Immature natural killer cell (primary cell): ENCODE measurements around the gene PIK3R2. TPM values are rescaled to one million over a fixed set of nuclear protein-coding genes. Genes with fewer than 3 reads are reported as not detected.

ENCODE experiments used
- DNase-seq, 3 donors: peaks; one replicate each; pipeline ENCODE4 v3.0.0; 2022; ENCODE audit warnings: mixed read lengths in 1 of 3
- H3K27ac Mint-ChIP-seq, 6 donors: one replicate each; pipeline ENCODE4 v1.8.0; 2020; ENCODE audit warnings: mixed read lengths in 6 of 6, mild to moderate bottlenecking in 5 of 6, inconsistent platforms in 4 of 6, moderate library complexity in 3 of 6
- H3K27me3 Mint-ChIP-seq, 3 donors: one replicate each; pipeline ENCODE4 v1.8.0; 2020 to 2021; ENCODE audit warnings: low read depth in 3 of 3, mild to moderate bottlenecking in 3 of 3, mixed read lengths in 3 of 3, moderate library complexity in 3 of 3, inconsistent platforms in 1 of 3
- H3K36me3 Mint-ChIP-seq, 3 donors: one replicate each; pipeline ENCODE4 v1.8.0; 2020; ENCODE audit warnings: mixed read lengths in 3 of 3, inconsistent platforms in 2 of 3, mild to moderate bottlenecking in 2 of 3
- H3K4me1 Mint-ChIP-seq, 2 donors: one replicate each; pipeline ENCODE4 v1.8.0; 2020; ENCODE audit warnings: inconsistent platforms in 2 of 2, mild to moderate bottlenecking in 2 of 2, mixed read lengths in 2 of 2, moderate library complexity in 1 of 2
- H3K4me3 Mint-ChIP-seq, 5 donors: one replicate each; pipeline ENCODE4 v1.8.0; 2020; ENCODE audit warnings: mild to moderate bottlenecking in 5 of 5, mixed read lengths in 5 of 5, inconsistent platforms in 3 of 5, moderate library complexity in 3 of 5
- H3K9me3 Mint-ChIP-seq, 6 donors: one replicate each; pipeline ENCODE4 v1.8.0; 2020; ENCODE audit warnings: mild to moderate bottlenecking in 6 of 6, mixed read lengths in 6 of 6, inconsistent platforms in 4 of 6, moderate library complexity in 3 of 6
- polyA plus RNA-seq, 3 donors: library from polyadenylated mRNA; unstranded; fragments of 300-500 nt; fragmentation: Illumina TruSeq; gene quantifications; one replicate each; pipeline ENCODE4 v1.2.3, GENCODE V29; 2021

The PIK3R2 gene
- polyA plus RNA-seq, 3 donors from 2014 or later: 1.7 to 4.7 (median 3.5) TPM

DNA sequence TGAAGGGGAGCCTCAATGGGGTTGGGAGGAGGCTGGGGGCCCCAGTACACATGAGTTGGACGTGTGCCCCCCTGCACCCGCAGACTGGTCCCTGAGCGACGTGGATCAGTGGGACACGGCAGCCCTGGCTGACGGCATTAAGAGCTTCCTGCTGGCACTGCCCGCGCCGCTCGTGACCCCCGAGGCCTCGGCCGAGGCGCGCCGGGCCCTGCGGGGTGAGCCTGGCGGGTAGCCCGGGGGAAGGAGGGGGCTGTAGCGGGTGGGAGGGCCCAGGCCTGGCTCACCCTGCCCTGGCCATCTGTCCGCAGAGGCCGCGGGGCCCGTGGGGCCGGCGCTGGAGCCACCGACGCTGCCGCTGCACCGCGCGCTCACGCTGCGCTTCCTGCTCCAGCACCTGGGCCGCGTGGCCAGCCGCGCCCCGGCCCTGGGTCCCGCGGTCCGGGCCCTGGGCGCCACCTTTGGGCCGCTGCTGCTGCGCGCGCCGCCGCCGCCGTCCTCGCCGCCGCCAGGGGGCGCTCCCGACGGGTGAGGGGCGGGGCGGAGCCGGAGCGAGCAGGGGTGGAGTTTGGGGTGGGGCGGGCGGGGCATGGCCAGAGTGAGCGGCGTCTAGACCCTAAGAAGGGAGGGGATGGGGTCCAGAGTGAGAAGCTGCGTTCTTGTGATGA, 8.1 kb downstream of the PIK3R2 start:
- peak overlapping the region in 1 of 6 donors; percentile 28 for H3K27ac Mint-ChIP-seq
- peak; percentile 84 to 85 (median 84) for DNase-seq
- H3K27me3 Mint-ChIP-seq: no peaks in the 10 kb centered on the region
- peaks cover 12 to 14% (median 13%) of the 10 kb centered on the region in 3 donors for H3K36me3 Mint-ChIP-seq
- no peaks in the 10 kb centered on the region for H3K9me3 Mint-ChIP-seq
- peak overlapping the region in 4 of 5 donors; percentile 46 to 71 (median 56) for H3K4me3 Mint-ChIP-seq
- peaks cover 12 to 17% of the 10 kb centered on the region in 2 donors for H3K4me1 Mint-ChIP-seq

GRCh38 chr19:18161636-18162002, 8.7 kb downstream of the PIK3R2 start:
- Mint-ChIP-seq H3K27me3 (no peaks in the 10 kb centered on the region), H3K9me3 (no peaks in the 10 kb centered on the region), H3K4me3 (peak overlapping the region in 2 of 5 donors; percentile 17 to 71), H3K27ac (peak overlapping the region in 2 of 6 donors; percentile 28 to 34), H3K36me3 (peaks cover 12 to 15% (median 14%) of the 10 kb centered on the region in 3 donors), H3K4me1 (peaks cover 12 to 13% of the 10 kb centered on the region in 2 donors)
- DNase-seq: no peak

DNA sequence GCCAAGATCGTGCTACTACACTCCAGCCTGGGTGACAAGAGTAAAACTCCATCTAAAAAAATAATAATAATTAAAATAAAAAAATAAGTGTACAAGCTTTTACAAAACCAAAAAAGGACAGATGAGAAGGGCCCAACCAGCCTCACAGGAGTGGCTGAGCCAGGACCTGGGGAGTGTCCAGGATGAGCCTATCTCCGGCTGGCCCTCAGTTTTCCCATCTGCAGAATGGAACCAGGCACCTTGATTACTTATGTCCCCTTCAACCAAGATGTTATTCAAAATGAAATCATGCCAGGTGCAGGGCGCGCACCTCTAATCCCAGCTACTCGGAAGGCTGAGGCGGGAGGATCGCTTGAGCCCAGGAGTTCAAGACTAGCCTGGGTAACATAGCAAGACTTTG, 11.1 kb downstream of the PIK3R2 start:
- no peak overlapping the region for H3K27ac Mint-ChIP-seq
- no peak overlapping the region for H3K4me3 Mint-ChIP-seq
- peaks cover 0 to 3% (median 0%) of the 10 kb centered on the region in 3 donors for H3K27me3 Mint-ChIP-seq
- H3K9me3 Mint-ChIP-seq: no peaks in the 10 kb centered on the region
- no peak for DNase-seq
- peaks cover 17 to 18% of the 10 kb centered on the region in 2 donors for H3K4me1 Mint-ChIP-seq
- peaks cover 16 to 21% (median 19%) of the 10 kb centered on the region in 3 donors for H3K36me3 Mint-ChIP-seq

DNA sequence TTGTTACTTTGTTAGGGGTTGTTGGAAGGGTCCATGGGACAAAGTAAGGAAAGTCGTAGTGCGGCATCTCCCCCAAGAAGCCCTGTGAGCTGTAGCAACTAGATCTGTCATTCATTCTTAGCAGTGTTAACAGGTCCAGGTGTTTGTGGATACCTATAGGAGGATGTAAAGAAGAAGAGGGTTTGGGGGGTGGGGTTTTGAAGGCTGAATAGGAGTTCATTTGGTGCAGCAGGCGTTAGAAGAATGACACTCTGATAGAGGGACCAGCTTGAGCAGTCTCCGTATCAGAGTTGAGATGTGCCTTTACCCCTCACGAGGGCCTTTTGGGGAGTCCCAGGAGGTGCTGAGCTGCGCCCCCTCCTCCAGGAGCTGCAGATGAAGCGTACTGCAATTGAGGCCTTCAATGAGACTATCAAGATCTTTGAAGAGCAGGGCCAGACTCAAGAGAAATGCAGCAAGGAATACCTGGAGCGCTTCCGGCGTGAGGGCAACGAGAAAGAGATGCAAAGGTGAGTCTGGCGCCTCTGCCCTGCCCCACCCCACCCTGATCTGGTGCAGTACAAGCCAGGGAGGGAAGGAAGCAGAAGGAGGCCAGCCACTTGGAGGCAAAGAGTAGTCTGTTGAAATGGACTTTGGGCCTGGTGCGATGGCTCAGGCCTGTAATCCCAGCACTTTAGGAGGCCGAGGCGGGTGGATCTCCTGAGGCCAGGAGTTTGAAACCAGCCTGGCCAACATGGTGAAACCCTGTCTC, 13.0 kb downstream of the PIK3R2 start:
- Mint-ChIP-seq H3K9me3 (no peaks in the 10 kb centered on the region), H3K27ac (no peak overlapping the region), H3K27me3 (peaks cover 0 to 3% (median 0%) of the 10 kb centered on the region in 3 donors), H3K4me1 (peaks cover 11 to 12% of the 10 kb centered on the region in 2 donors), H3K4me3 (no peak overlapping the region), H3K36me3 (peaks cover 16 to 22% (median 21%) of the 10 kb centered on the region in 3 donors)
- no peak for DNase-seq

DNA sequence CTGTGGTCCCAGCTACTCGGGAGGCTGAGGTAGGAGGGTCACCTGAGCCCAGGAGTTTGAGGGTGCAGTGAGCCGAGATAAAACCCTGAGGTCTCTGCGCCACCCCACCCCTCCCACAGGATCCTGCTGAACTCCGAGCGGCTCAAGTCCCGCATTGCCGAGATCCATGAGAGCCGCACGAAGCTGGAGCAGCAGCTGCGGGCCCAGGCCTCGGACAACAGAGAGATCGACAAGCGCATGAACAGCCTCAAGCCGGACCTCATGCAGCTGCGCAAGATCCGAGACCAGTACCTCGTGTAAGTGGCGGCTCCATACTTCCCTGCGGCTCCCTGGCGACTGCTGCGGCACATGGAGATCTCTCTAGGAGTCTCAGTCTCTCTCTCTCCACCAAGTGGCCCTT, 14.0 kb downstream of the PIK3R2 start:
- no peak for DNase-seq
- Mint-ChIP-seq H3K9me3 (no peaks in the 10 kb centered on the region), H3K4me1 (peaks cover 6 to 7% of the 10 kb centered on the region in 2 donors), H3K36me3 (peaks cover 16 to 23% (median 21%) of the 10 kb centered on the region in 3 donors), H3K27ac (no peak overlapping the region), H3K27me3 (peaks cover 0 to 3% (median 0%) of the 10 kb centered on the region in 3 donors), H3K4me3 (no peak overlapping the region)

- peak overlapping the region in 3 of 6 donors; percentile 29 to 62 (median 48) for H3K27ac Mint-ChIP-seq
- no peak overlapping the region for H3K4me3 Mint-ChIP-seq
- H3K9me3 Mint-ChIP-seq: no peaks in the 10 kb centered on the region
- H3K4me1 Mint-ChIP-seq: peaks cover 11 to 12% of the 10 kb centered on the region in 2 donors
- H3K36me3 Mint-ChIP-seq: peaks cover 16 to 21% (median 19%) of the 10 kb centered on the region in 3 donors
- DNase-seq: peak; percentile 61 to 70 (median 66)
- H3K27me3 Mint-ChIP-seq: peaks cover 0 to 3% (median 0%) of the 10 kb centered on the region in 3 donors
Observed at GRCh38 chr19:18167975-18168645, 15.1 kb downstream of the PIK3R2 start.

DNA sequence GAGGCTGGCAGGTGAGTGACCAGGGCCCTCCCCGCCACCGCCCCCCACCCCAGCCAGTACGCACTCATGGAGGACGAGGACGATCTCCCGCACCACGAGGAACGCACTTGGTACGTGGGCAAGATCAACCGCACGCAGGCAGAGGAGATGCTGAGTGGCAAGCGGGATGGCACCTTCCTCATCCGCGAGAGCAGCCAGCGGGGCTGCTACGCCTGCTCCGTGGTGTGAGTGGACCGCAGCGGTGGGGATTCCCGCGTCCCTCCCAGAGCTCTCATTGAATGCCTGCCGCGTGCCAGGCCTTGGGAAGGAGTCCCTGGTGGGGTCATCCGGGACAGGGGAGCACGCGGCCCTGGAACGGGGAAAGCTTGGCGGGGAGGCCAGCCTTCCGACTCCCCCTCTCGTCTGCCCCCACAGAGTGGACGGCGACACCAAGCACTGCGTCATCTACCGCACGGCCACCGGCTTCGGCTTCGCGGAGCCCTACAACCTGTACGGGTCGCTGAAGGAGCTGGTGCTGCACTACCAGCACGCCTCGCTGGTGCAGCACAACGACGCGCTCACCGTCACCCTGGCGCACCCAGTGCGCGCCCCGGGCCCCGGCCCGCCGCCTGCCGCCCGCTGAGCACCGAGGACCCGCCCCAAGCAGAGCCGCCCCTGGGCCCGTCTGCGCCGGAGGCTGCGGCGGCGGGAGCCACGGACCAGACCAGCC, 15.9 kb downstream of the PIK3R2 start:
- Mint-ChIP-seq H3K9me3 (no peaks in the 10 kb centered on the region), H3K27me3 (peaks cover 0 to 3% (median 3%) of the 10 kb centered on the region in 3 donors), H3K27ac (no peak overlapping the region), H3K4me1 (peaks cover 14 to 19% of the 10 kb centered on the region in 2 donors), H3K36me3 (peaks cover 10 to 15% (median 14%) of the 10 kb centered on the region in 3 donors), H3K4me3 (no peak overlapping the region)
- DNase-seq: no peak

DNA sequence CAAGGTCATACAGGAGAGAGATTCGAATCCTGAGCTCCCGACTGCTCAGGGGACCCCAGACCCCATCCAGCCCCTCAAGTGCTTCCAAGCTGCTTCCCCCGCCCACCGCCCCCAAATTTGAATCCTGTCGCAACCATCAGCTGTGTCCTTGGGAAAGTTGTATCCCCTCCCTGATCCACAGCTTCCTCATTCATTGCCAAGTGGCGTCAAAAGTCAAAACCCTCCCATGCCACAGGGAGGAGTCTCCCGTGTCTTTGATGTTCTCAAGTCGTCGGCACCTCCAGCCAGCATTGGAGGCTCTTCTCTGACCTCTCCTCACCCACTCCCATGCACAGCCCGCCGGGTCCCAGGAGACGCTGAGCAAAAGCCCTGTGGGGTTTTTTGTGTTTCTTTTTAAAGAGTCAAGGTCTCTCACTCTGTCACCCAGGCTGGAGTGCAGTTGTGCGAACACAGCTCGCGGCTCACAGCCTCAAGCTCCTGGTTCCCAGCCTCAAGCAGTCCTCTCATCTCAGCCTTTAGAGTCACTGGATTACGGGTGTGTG, 17.8 kb downstream of the PIK3R2 start:
- no peak for DNase-seq
- Mint-ChIP-seq H3K27ac (peak overlapping the region in 1 of 6 donors; percentile 50), H3K4me1 (peaks cover 26 to 27% of the 10 kb centered on the region in 2 donors), H3K36me3 (peaks cover 8 to 13% (median 10%) of the 10 kb centered on the region in 3 donors), H3K9me3 (no peaks in the 10 kb centered on the region), H3K4me3 (no peak overlapping the region), H3K27me3 (peaks cover 0 to 3% (median 3%) of the 10 kb centered on the region in 3 donors)

GRCh38 chr19:18171605-18172327, 18.8 kb downstream of the PIK3R2 start:
- H3K36me3 Mint-ChIP-seq: peaks cover 4 to 11% (median 9%) of the 10 kb centered on the region in 3 donors
- H3K4me3 Mint-ChIP-seq: no peak overlapping the region
- H3K9me3 Mint-ChIP-seq: no peaks in the 10 kb centered on the region
- peaks cover 26 to 27% of the 10 kb centered on the region in 2 donors for H3K4me1 Mint-ChIP-seq
- no peak for DNase-seq
- H3K27me3 Mint-ChIP-seq: peaks cover 0 to 3% (median 3%) of the 10 kb centered on the region in 3 donors
- H3K27ac Mint-ChIP-seq: peak overlapping the region in 5 of 6 donors; percentile 8 to 84 (median 80)

GRCh38 chr19:18172331-18173053, 19.5 kb downstream of the PIK3R2 start:
- Mint-ChIP-seq H3K36me3 (peaks cover 4 to 14% (median 13%) of the 10 kb centered on the region in 3 donors), H3K27me3 (peaks cover 0 to 3% (median 3%) of the 10 kb centered on the region in 3 donors), H3K9me3 (no peaks in the 10 kb centered on the region), H3K27ac (peak overlapping the region; percentile 55 to 84 (median 64)), H3K4me3 (peak overlapping the region; percentile 64 to 90 (median 77)), H3K4me1 (peaks cover 26 to 27% of the 10 kb centered on the region in 2 donors)
- no peak for DNase-seq

DNA sequence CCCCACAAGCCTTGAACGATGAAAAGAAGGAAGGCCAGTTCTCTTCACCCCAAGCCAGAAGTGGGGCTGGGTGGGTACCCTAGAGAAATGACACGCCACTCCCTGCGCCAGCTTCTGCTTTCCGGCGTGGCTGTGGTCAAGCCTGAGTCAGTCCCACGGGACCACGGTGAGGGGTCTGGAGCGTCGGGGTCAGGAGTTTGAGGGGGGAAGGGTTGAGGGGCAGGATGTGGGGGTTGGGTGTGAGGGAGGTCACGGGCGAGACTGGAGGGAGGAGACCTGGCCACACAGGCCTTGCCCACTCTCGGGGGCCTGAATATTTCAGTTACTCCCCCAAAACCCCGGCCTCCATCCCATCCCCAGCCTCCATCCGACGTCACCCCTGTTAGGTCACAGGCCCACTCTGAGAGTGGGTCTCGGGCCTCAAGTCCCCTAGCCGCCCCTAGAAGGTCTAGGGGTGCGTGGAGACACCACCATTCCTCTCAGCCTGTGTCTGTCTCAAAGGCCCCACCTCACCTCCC, 20.1 kb downstream of the PIK3R2 start:
- Mint-ChIP-seq H3K4me3 (peak overlapping the region; percentile 73 to 91 (median 89)), H3K4me1 (peaks cover 23 to 25% of the 10 kb centered on the region in 2 donors)

More for the DNA sequence above, 20.1 kb downstream of the PIK3R2 start:
- DNase-seq: peak in 1 of 3 donors; percentile 27
- Mint-ChIP-seq H3K36me3 (peaks cover 2 to 10% (median 10%) of the 10 kb centered on the region in 3 donors), H3K9me3 (no peaks in the 10 kb centered on the region), H3K27me3 (peaks cover 0 to 3% (median 3%) of the 10 kb centered on the region in 3 donors), H3K27ac (peak overlapping the region; percentile 55 to 82 (median 64))
